Measurements from ENCODE around the gene PEDS1. TPM values are rescaled to one million over a fixed set of nuclear protein-coding genes. Genes with fewer than 3 reads are reported as not detected.

The PEDS1 gene
- total and polyA plus RNA-seq, 2 of the 13 experiments (the other 11 are each of a cell fraction or from before 2014, with no cell fraction given), result 30.5 to 93.9 TPM

- no peak for TF ChIP-seq ZXDC (CRISPR knock-in tag; IDR thresholded peaks at IDR 0.05)
- no peak for TF ChIP-seq ETV6 (CRISPR knock-in tag; conservative IDR thresholded peaks at IDR 0.05)
- peak; percentile 83 for TF ChIP-seq ZNF333 (CRISPR knock-in tag; IDR thresholded peaks at IDR 0.05; ENCODE audit: borderline replicate concordance)
- TF ChIP-seq SAP130 (CRISPR knock-in tag; IDR thresholded peaks at IDR 0.05; ENCODE audit: low read depth), result peak; percentile 99
- peak; percentile 78 for TF ChIP-seq UBTF (CRISPR knock-in tag; IDR thresholded peaks at IDR 0.05)
- TF ChIP-seq NFATC3 (CRISPR knock-in tag; IDR thresholded peaks at IDR 0.05), result no peak; the same call in 1 of the 2 replicates
- TF ChIP-seq NFYB (CRISPR knock-in tag; IDR thresholded peaks at IDR 0.05), result peak; percentile 26; the same call in 1 of the 2 replicates
- TF ChIP-seq RCOR2 (CRISPR knock-in tag; IDR thresholded peaks at IDR 0.05), result peak; percentile 92
- TF ChIP-seq ZNF275 (CRISPR knock-in tag; IDR thresholded peaks at IDR 0.05; ENCODE audit: borderline replicate concordance), result peak; percentile 97
- peak; percentile 87 for TF ChIP-seq NCOA2 (CRISPR knock-in tag; IDR thresholded peaks at IDR 0.05)
- TF ChIP-seq NFIC (IDR thresholded peaks at IDR 0.05; ENCODE audit: low read length), result peak; percentile 98
- no peak for TF ChIP-seq SETDB1 (CRISPR knock-in tag; IDR thresholded peaks at IDR 0.05; ENCODE audit: borderline replicate concordance)
- TF ChIP-seq TRIM24 (CRISPR knock-in tag; IDR thresholded peaks at IDR 0.05), result no peak
- no peak for TF ChIP-seq ZNF720 (CRISPR knock-in tag; IDR thresholded peaks at IDR 0.05)
- TF ChIP-seq RFXANK (CRISPR knock-in tag; IDR thresholded peaks at IDR 0.05), result 0 out of 2 replicates have a peak, but pooled peaks have one; percentile 49
- peak; percentile 90 for TF ChIP-seq ZSCAN9 (CRISPR knock-in tag; IDR thresholded peaks at IDR 0.05; ENCODE audit: borderline replicate concordance)
- TF ChIP-seq CCAR2 (optimal IDR thresholded peaks at IDR 0.05; ENCODE audit: low read depth, low read length), result no peak
- TF ChIP-seq RAD51 (IDR thresholded peaks at IDR 0.05; ENCODE audit: borderline replicate concordance), result no peak
- TF ChIP-seq FIP1L1 (IDR thresholded peaks at IDR 0.05; ENCODE audit: borderline replicate concordance, insufficient read depth, low read depth, low read length), result no peak
- TF ChIP-seq NFE2L1 (CRISPR knock-in tag; IDR thresholded peaks at IDR 0.05; ENCODE audit: borderline replicate concordance), result peak; percentile 95; the same call in 1 of the 2 replicates
- TF ChIP-seq ZNF850 (CRISPR knock-in tag; conservative IDR thresholded peaks at IDR 0.05), result peak; percentile 28; the same call in 1 of the 2 replicates
- peak; percentile 99 for TF ChIP-seq ZGPAT (CRISPR knock-in tag; IDR thresholded peaks at IDR 0.05)
- TF ChIP-seq ZFP90 (CRISPR knock-in tag; IDR thresholded peaks at IDR 0.05; ENCODE audit: borderline replicate concordance), result 0 out of 2 replicates have a peak, but pooled peaks have one; percentile 47
Measured at GRCh38 chr20:50165684-50166554, 12.4 kb upstream of the PEDS1 start (continued).

Data from HepG2 (cell line).